IMR-90 (cell line): ENCODE measurements around the gene CROCC. TPM values are rescaled to one million over a fixed set of nuclear protein-coding genes. Genes with fewer than 3 reads are reported as not detected.

Experiments used
- ATAC-seq: fragments of 200-7000 bp; cut with Tn5 transposase; 2 replicates; pipeline ENCODE4 v1.9.1; 2020; ENCODE audit warnings: low read depth, mild to moderate bottlenecking, moderate library complexity
- BruUV-seq: library from RNA; stranded (reverse); fragments of 400-500 nt; replicated peaks from 2 replicates; lab custom pipeline; 2021; lab: Mats Ljungman, UMichigan
- CTCF ChIA-PET: fragments of 300-600 bp; formaldehyde crosslinking; extraction: SDS; loops from one replicate; lab custom pipeline; 2021; ENCODE audit warnings: antibody characterized with exemption; lab: Yijun Ruan, JAX
- POLR2A ChIA-PET: fragments of 300-600 bp; sonication (Branson Sonifier 250); formaldehyde crosslinking; loops from one replicate; lab custom pipeline; 2022; ENCODE audit warnings: antibody characterized with exemption; ENCODE audit not compliant: unreplicated experiment; lab: Charles Lee
- DNase-seq: peaks from one replicate; pipeline ENCODE4 v3.0.0; 2013
- H2AFZ ChIP-seq: replicated peaks from 2 replicates; pipeline ENCODE3; 2013; ENCODE audit warnings: low read length, mild to moderate bottlenecking; ENCODE audit not compliant: poor library complexity
- H2AK5ac ChIP-seq: 2 replicates; pipeline ENCODE4 v1.6.1; 2013; ENCODE audit warnings: low read depth, low read length, inconsistent platforms
- H2AK9ac ChIP-seq: replicated peaks from 2 replicates; pipeline ENCODE3; 2013; ENCODE audit warnings: mild to moderate bottlenecking, low read depth, low read length, moderate library complexity; ENCODE audit not compliant: poor library complexity
- H2BK120ac ChIP-seq: 2 replicates; pipeline ENCODE4 v1.6.1; 2013; ENCODE audit warnings: low read depth, low read length, inconsistent platforms
- H2BK15ac ChIP-seq: 3 replicates; pipeline ENCODE4 v1.6.1; 2013; ENCODE audit warnings: low read depth, low read length, inconsistent platforms
- H2BK20ac ChIP-seq: 2 replicates; pipeline ENCODE4 v1.6.1; 2013; ENCODE audit warnings: low read depth, mild to moderate bottlenecking, inconsistent platforms, low read length, moderate library complexity
- H2BK5ac ChIP-seq: 2 replicates; pipeline ENCODE4 v1.6.1; 2013; ENCODE audit warnings: mild to moderate bottlenecking, low read depth, low read length, inconsistent platforms; ENCODE audit not compliant: poor library complexity, severe bottlenecking
- H3K14ac ChIP-seq: replicated peaks from 2 replicates; pipeline ENCODE4 v1.6.1; 2013; ENCODE audit warnings: low read depth, low read length, inconsistent platforms
- H3K18ac ChIP-seq: 2 replicates; pipeline ENCODE4 v1.6.1; 2013; ENCODE audit warnings: low read depth, low read length, control low read depth
- H3K23ac ChIP-seq: 2 replicates; pipeline ENCODE4 v1.6.1; 2013; ENCODE audit warnings: low read depth, low read length, inconsistent platforms
- H3K27ac ChIP-seq: 2 replicates; pipeline ENCODE4 v1.5.1; 2013; ENCODE audit warnings: mild to moderate bottlenecking, control low read depth, low read length; ENCODE audit not compliant: insufficient read depth
- H3K27me3 ChIP-seq: 2 replicates; pipeline ENCODE4 v1.6.1; 2013; ENCODE audit warnings: low read length; ENCODE audit not compliant: control insufficient read depth, insufficient read depth
- H3K36me3 ChIP-seq: 2 replicates; pipeline ENCODE4 v1.6.1; 2013; ENCODE audit warnings: low read length, mixed read lengths; ENCODE audit not compliant: control insufficient read depth, insufficient read depth
- H3K4ac ChIP-seq: 2 replicates; pipeline ENCODE4 v1.6.1; 2013; ENCODE audit warnings: low read depth, low read length, inconsistent platforms
- H3K4me1 ChIP-seq: 2 replicates; pipeline ENCODE4 v1.6.1; 2013; ENCODE audit warnings: low read length, mixed read lengths; ENCODE audit not compliant: control insufficient read depth, insufficient read depth
- H3K4me2 ChIP-seq: 2 replicates; pipeline ENCODE4 v1.6.1; 2013; ENCODE audit warnings: low read depth, mild to moderate bottlenecking, control low read depth, low read length, moderate library complexity
- H3K4me3 ChIP-seq: 2 replicates; pipeline ENCODE4 v1.5.1; 2013; ENCODE audit warnings: low read depth, mild to moderate bottlenecking, control low read depth, low read length, moderate library complexity; ENCODE audit not compliant: insufficient read depth
- H3K56ac ChIP-seq: 2 replicates; pipeline ENCODE4 v1.6.1; 2013; ENCODE audit warnings: low read length, inconsistent platforms; ENCODE audit not compliant: insufficient read depth; ENCODE audit errors: extremely low read depth
- H3K79me1 ChIP-seq, 2 experiments: 2 replicates each; pipeline ENCODE4 v1.6.1; 2013; ENCODE audit warnings: low read length in 2 of 2, inconsistent platforms in 1 of 2, low read depth in 1 of 2
- H3K9ac ChIP-seq: 2 replicates; pipeline ENCODE4 v1.6.1; 2013; ENCODE audit warnings: low read depth, low read length, control low read depth
- H3K9me1 ChIP-seq: 2 replicates; pipeline ENCODE4 v1.6.1; 2013; ENCODE audit warnings: low read length, inconsistent platforms; ENCODE audit not compliant: insufficient read depth
- H3K9me3 ChIP-seq: 2 replicates; pipeline ENCODE4 v1.6.1; 2013; ENCODE audit warnings: low read length; ENCODE audit not compliant: control insufficient read depth, insufficient read depth
- H4K20me1 ChIP-seq: 2 replicates; pipeline ENCODE4 v1.6.1; 2013; ENCODE audit warnings: low read length, inconsistent platforms; ENCODE audit not compliant: insufficient read depth
- H4K5ac ChIP-seq: 2 replicates; pipeline ENCODE4 v1.6.1; 2013; ENCODE audit warnings: mild to moderate bottlenecking, low read depth, low read length, control low read depth
- H4K8ac ChIP-seq, 2 experiments: 2 replicates each; pipeline ENCODE4 v1.6.1; 2013; ENCODE audit warnings: low read depth in 2 of 2, low read length in 2 of 2, control low read depth in 1 of 2, inconsistent platforms in 1 of 2
- H4K91ac ChIP-seq: 2 replicates; pipeline ENCODE4 v1.6.1; 2013; ENCODE audit warnings: low read depth, low read length, inconsistent platforms; ENCODE audit not compliant: insufficient read depth
- BHLHE40 ChIP-seq: fragments of 150-350 bp; IDR thresholded peaks from 2 replicates; pipeline ENCODE4 v1.6.1; 2016; ENCODE audit warnings: mild to moderate bottlenecking, low read depth, low read length
- CEBPB ChIP-seq: IDR thresholded peaks from 2 replicates; pipeline ENCODE4 v1.6.1; 2012; ENCODE audit warnings: low read depth, low read length, improper control_type of control experiment
- CHD1 ChIP-seq: IDR thresholded peaks from 2 replicates; pipeline ENCODE4 v1.6.1; 2012; ENCODE audit warnings: low read depth, low read length, improper control_type of control experiment
- FOS ChIP-seq: fragments of 150-350 bp; IDR thresholded peaks from 2 replicates; pipeline ENCODE4 v1.6.1; 2016; ENCODE audit warnings: low read depth, low read length
- MAFK ChIP-seq: IDR thresholded peaks from 2 replicates; pipeline ENCODE4 v1.6.1; 2012; ENCODE audit warnings: low read depth, low read length, improper control_type of control experiment
- MAZ ChIP-seq: IDR thresholded peaks from 2 replicates; pipeline ENCODE4 v1.6.1; 2012; ENCODE audit warnings: low read depth, mild to moderate bottlenecking, low read length, improper control_type of control experiment, moderate library complexity, borderline replicate concordance
- NFE2L2 ChIP-seq: fragments of 150-350 bp; IDR thresholded peaks from 2 replicates; pipeline ENCODE4 v1.6.1; 2016; ENCODE audit warnings: low read depth, mild to moderate bottlenecking, low read length
- POLR2A ChIP-seq: IDR thresholded peaks from 2 replicates; pipeline ENCODE4 v1.6.1; 2012; ENCODE audit warnings: mild to moderate bottlenecking, low read depth, low read length
- RAD21 ChIP-seq: IDR thresholded peaks from 2 replicates; pipeline ENCODE4 v1.6.1; 2012; ENCODE audit warnings: low read length, improper control_type of control experiment
- RCOR1 ChIP-seq: IDR thresholded peaks from 2 replicates; pipeline ENCODE4 v1.6.1; 2012; ENCODE audit warnings: mild to moderate bottlenecking, low read length, improper control_type of control experiment; ENCODE audit not compliant: insufficient replicate concordance
- RFX5 ChIP-seq: IDR thresholded peaks from 2 replicates; pipeline ENCODE4 v1.8.0; 2012; ENCODE audit warnings: low read depth, mild to moderate bottlenecking, low read length, moderate library complexity
- SMC3 ChIP-seq: fragments of 150-350 bp; IDR thresholded peaks from 2 replicates; pipeline ENCODE4 v1.6.1; 2016; ENCODE audit warnings: low read depth, mild to moderate bottlenecking, antibody characterized with exemption, low read length, moderate library complexity
- WGBS, 2 experiments: methylation state at CpG; one replicate each; pipeline versions ENCODE4 v1.1.5 to v1.1.7; 2013; ENCODE audit warnings: missing lambda C conversion rate in 2 of 2; ENCODE audit not compliant: insufficient read length in 1 of 2; ENCODE audit errors: extremely low coverage in 2 of 2; 5-methylcytosine and 5-hydroxymethylcytosine counted together
- dilution Hi-C: fragments of 300-500 bp; cut with HindIII; formaldehyde crosslinking; loops from one replicate; pipeline ENCODE4 v1.14.3; 2018; ENCODE audit warnings: low sequenced_read_pairs; ENCODE audit not compliant: unreplicated experiment
- in situ Hi-C: fragments of 300-500 bp; cut with MboI; formaldehyde crosslinking; loops from 3 replicates; pipeline ENCODE4 v1.14.3; 2019; ENCODE audit warnings: low sequenced_read_pairs, inconsistent platforms, mixed read lengths
- intact Hi-C: fragments of 100-400 bp; cut with micrococcal nuclease; formaldehyde crosslinking; loops from 2 replicates; pipeline ENCODE4 v1.10.0; 2022
- polyA plus RNA-seq, 3 experiments: library from polyadenylated mRNA; depleted of rRNA; stranded (reverse); fragments of >200 nt; gene quantifications; 2 replicates each; pipeline ENCODE4 v1.2.3, GENCODE V29; 2012; ENCODE audit warnings: low replicate concordance in 1 of 3
- total RNA-seq: library from RNA; depleted of rRNA; stranded (reverse); fragments of >200 nt; gene quantifications from 2 replicates; pipeline ENCODE4 v1.2.3, GENCODE V29; 2012
- TF ChIP-seq, protein P1 (sequence below): conservative IDR thresholded peaks from 2 replicates; pipeline ENCODE4 v1.5.1; 2012; ENCODE audit warnings: mild to moderate bottlenecking, low read depth, low read length, improper control_type of control experiment
- TF ChIP-seq, protein P2 (sequence below): fragments of 150-350 bp; IDR thresholded peaks from 2 replicates; pipeline ENCODE4 v1.6.1; 2017; ENCODE audit warnings: mild to moderate bottlenecking, antibody characterized with exemption, low read length, low read depth
- TF ChIP-seq, protein P3 (sequence below): fragments of 150-350 bp; IDR thresholded peaks from 2 replicates; pipeline ENCODE4 v1.6.1; 2016; ENCODE audit warnings: low read depth, mild to moderate bottlenecking, low read length, moderate library complexity, borderline replicate concordance

Gene CROCC
- total and polyA plus RNA-seq, 2 of the 4 experiments (the other 2 are of a cell fraction): 7.5 to 13.7 TPM

DNA sequence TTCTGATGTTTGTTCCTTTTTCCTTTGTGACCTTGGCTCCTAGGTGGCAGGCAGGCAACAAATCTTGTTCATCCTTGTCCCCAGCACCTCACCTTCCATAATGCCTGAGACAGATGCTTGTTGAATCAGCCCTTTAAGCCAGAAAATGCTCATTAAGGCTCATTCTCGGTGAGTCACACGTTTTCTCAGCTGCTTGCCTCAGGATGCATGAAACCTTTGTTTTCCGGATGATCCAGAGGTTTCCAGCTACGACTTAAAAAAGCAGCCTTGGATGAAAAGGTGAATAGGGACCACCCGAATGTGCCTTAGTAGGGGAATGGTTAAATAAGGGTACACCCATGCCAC, 94.6 kb downstream of the CROCC start:
- H3K56ac ChIP-seq: no peak overlapping the region
- 55% methylated on average over 2 of the region's 5 CpGs; no CpG with 5 or more reads in 1 of the 2 experiments for WGBS, 2 experiments
- H3K4me2 ChIP-seq: no peak overlapping the region
- H3K9me1 ChIP-seq: peaks cover 3% of the 10 kb centered on the region; the same call in 1 of the 2 replicates
- DNase-seq (peak; percentile 76), ATAC-seq (no peak)
- ChIA-PET CTCF (interaction anchor here (1.6 kb wide), 1 partner anchor 55 kb away, joined by 3 read pairs; no protein-coding TSS in a partner anchor), POLR2A (no interaction called here)
- intact Hi-C loops (no loop called here), in situ Hi-C loops (no loop called here), dilution Hi-C loops (no loop called here)
- no peaks in the 10 kb centered on the region for H3K79me1 ChIP-seq
- 0 out of 2 replicates have a peak overlapping the region, but pooled peaks have one; percentile 16 for H3K14ac ChIP-seq
- H3K4me3 ChIP-seq: no peak overlapping the region
- no peak overlapping the region for H3K4ac ChIP-seq
- H3K23ac ChIP-seq: no peak overlapping the region
- H2AK5ac ChIP-seq: no peak overlapping the region
- H3K27ac ChIP-seq: no peak overlapping the region
- H2BK120ac ChIP-seq: no peak overlapping the region
- TF ChIP-seq MAFK (no peak; the same call in 1 of the 2 replicates), RFX5 (no peak), RCOR1 (no peak), CHD1 (no peak), RAD21 (no peak), SMC3 (no peak), MAZ (no peak), BHLHE40 (no peak), FOS (no peak), NFE2L2 (no peak), POLR2A (no peak), CEBPB (no peak)
- TF ChIP-seq, protein P1, sequence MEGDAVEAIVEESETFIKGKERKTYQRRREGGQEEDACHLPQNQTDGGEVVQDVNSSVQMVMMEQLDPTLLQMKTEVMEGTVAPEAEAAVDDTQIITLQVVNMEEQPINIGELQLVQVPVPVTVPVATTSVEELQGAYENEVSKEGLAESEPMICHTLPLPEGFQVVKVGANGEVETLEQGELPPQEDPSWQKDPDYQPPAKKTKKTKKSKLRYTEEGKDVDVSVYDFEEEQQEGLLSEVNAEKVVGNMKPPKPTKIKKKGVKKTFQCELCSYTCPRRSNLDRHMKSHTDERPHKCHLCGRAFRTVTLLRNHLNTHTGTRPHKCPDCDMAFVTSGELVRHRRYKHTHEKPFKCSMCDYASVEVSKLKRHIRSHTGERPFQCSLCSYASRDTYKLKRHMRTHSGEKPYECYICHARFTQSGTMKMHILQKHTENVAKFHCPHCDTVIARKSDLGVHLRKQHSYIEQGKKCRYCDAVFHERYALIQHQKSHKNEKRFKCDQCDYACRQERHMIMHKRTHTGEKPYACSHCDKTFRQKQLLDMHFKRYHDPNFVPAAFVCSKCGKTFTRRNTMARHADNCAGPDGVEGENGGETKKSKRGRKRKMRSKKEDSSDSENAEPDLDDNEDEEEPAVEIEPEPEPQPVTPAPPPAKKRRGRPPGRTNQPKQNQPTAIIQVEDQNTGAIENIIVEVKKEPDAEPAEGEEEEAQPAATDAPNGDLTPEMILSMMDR: no peak
- TF ChIP-seq, protein P2, sequence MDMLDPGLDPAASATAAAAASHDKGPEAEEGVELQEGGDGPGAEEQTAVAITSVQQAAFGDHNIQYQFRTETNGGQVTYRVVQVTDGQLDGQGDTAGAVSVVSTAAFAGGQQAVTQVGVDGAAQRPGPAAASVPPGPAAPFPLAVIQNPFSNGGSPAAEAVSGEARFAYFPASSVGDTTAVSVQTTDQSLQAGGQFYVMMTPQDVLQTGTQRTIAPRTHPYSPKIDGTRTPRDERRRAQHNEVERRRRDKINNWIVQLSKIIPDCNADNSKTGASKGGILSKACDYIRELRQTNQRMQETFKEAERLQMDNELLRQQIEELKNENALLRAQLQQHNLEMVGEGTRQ: no peak
- TF ChIP-seq, protein P3, sequence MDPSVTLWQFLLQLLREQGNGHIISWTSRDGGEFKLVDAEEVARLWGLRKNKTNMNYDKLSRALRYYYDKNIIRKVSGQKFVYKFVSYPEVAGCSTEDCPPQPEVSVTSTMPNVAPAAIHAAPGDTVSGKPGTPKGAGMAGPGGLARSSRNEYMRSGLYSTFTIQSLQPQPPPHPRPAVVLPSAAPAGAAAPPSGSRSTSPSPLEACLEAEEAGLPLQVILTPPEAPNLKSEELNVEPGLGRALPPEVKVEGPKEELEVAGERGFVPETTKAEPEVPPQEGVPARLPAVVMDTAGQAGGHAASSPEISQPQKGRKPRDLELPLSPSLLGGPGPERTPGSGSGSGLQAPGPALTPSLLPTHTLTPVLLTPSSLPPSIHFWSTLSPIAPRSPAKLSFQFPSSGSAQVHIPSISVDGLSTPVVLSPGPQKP: no peak
- no peak overlapping the region for H4K8ac ChIP-seq
- H2AK9ac ChIP-seq: peak overlapping the region; percentile 15
- no peak overlapping the region for H3K18ac ChIP-seq
- H2BK15ac ChIP-seq: no peak overlapping the region
- no peak overlapping the region for H2AFZ ChIP-seq
- H3K27me3 ChIP-seq: no peaks in the 10 kb centered on the region
- no peak overlapping the region for H4K91ac ChIP-seq
- H3K4me1 ChIP-seq: peaks cover 3% of the 10 kb centered on the region; the same call in 1 of the 2 replicates
- no peak overlapping the region for H2BK20ac ChIP-seq
- H4K20me1 ChIP-seq: no peaks in the 10 kb centered on the region
- H4K5ac ChIP-seq: no peak overlapping the region
- H2BK5ac ChIP-seq: no peak overlapping the region
- no peaks in the 10 kb centered on the region for H3K9me3 ChIP-seq
- H3K36me3 ChIP-seq: peaks cover 23% of the 10 kb centered on the region
- no TSS peak for BruUV-seq
- no peak overlapping the region for H3K9ac ChIP-seq
